Body of pancreas (tissue), 4 donors: ENCODE measurements around the gene TRMT1.

Experiments used
- CTCF ChIP-seq, 7 experiments: fragments of 450-650 bp in 4 of 7; fragments of 200-600 bp in 3 of 7; sonication (generic) in 3 of 7; IDR thresholded peaks; one replicate each; pipeline ENCODE4 v1.5.1; 2016 to 2019; ENCODE audit warnings: antibody characterized with exemption in 7 of 7
- POLR2A ChIP-seq, 3 donors: fragments of 450-650 bp; IDR thresholded peaks; one replicate each; pipeline ENCODE4 v1.6.1; 2016; ENCODE audit warnings: antibody characterized with exemption in 3 of 3, mild to moderate bottlenecking in 2 of 3

GRCh38 chr19:13127811-13128575, 11.5 kb upstream of the TRMT1 start:
- TF ChIP-seq CTCF (IDR thresholded peaks at IDR 0.05) = no peak
- TF ChIP-seq POLR2A (IDR thresholded peaks at IDR 0.05) = no peak
